Activated T-cell treated with anti-CD3 and anti-CD28 coated beads, Interleukin-2, amount 50 U/mL, for 24 hours (primary cell): ENCODE measurements around the gene CDH18.

Experiments
- DNase-seq: peaks from one replicate; pipeline ENCODE4 v3.0.0-alpha.2; 2020
- H3K27ac Mint-ChIP-seq: 2 replicates; pipeline ENCODE4 v1.8.0; 2020; ENCODE audit warnings: mild to moderate bottlenecking, mixed read lengths
- H3K27me3 Mint-ChIP-seq: 2 replicates; pipeline ENCODE4 v1.8.0; 2020; ENCODE audit warnings: mixed read lengths
- H3K36me3 Mint-ChIP-seq: 2 replicates; pipeline ENCODE4 v1.8.0; 2020; ENCODE audit warnings: low read depth, mixed read lengths
- H3K4me1 Mint-ChIP-seq: 2 replicates; pipeline ENCODE4 v1.8.0; 2020; ENCODE audit warnings: low read depth, mixed read lengths
- H3K4me3 Mint-ChIP-seq: 2 replicates; pipeline ENCODE4 v1.8.0; 2020; ENCODE audit warnings: mild to moderate bottlenecking, moderate library complexity, mixed read lengths
- H3K9me3 Mint-ChIP-seq: 2 replicates; pipeline ENCODE4 v1.8.0; 2020; ENCODE audit warnings: mixed read lengths

The CDH18 gene

GRCh38 chr5:19977099-19977498, 10.9 kb downstream of the CDH18 start:
- Mint-ChIP-seq H3K36me3 (no peaks in the 10 kb centered on the region), H3K4me3 (no peak overlapping the region), H3K27me3 (no peaks in the 10 kb centered on the region), H3K4me1 (no peaks in the 10 kb centered on the region), H3K27ac (no peak overlapping the region), H3K9me3 (peaks cover 15% of the 10 kb centered on the region)
- DNase-seq = no peak

- Mint-ChIP-seq H3K4me1 (no peaks in the 10 kb centered on the region), H3K36me3 (no peaks in the 10 kb centered on the region), H3K4me3 (no peak overlapping the region), H3K9me3 (peaks cover 15% of the 10 kb centered on the region), H3K27ac (no peak overlapping the region), H3K27me3 (no peaks in the 10 kb centered on the region)
- DNase-seq = no peak
Measured at GRCh38 chr5:19975795-19976194, 12.2 kb downstream of the CDH18 start.

DNA sequence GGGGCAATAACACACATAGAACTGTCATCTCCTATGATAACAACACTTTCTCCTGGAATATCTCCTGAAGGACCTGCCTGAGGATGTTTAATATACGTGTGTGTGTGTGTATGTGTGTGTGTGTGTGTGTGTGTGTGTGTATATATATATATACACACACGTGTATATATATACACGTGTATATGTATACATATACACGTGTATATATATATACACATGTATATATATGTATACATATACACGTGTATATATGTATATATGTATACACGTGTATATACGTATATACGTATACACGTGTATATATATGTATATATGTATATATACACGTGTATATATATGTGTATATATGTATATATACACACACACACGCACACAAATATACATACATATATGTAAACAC, 27.5 kb downstream of the CDH18 start:
- peaks cover 13% of the 10 kb centered on the region for H3K9me3 Mint-ChIP-seq
- no peaks in the 10 kb centered on the region for H3K27me3 Mint-ChIP-seq
- H3K36me3 Mint-ChIP-seq = no peaks in the 10 kb centered on the region
- DNase-seq = no peak
- H3K4me3 Mint-ChIP-seq = no peak overlapping the region
- H3K4me1 Mint-ChIP-seq = no peaks in the 10 kb centered on the region
- H3K27ac Mint-ChIP-seq = no peak overlapping the region

GRCh38 chr5:19959830-19960384, 28.1 kb downstream of the CDH18 start:
- DNase-seq = no peak
- Mint-ChIP-seq H3K9me3 (peaks cover 12% of the 10 kb centered on the region), H3K27ac (no peak overlapping the region), H3K4me3 (no peak overlapping the region), H3K36me3 (no peaks in the 10 kb centered on the region), H3K27me3 (no peaks in the 10 kb centered on the region), H3K4me1 (no peaks in the 10 kb centered on the region)

DNA sequence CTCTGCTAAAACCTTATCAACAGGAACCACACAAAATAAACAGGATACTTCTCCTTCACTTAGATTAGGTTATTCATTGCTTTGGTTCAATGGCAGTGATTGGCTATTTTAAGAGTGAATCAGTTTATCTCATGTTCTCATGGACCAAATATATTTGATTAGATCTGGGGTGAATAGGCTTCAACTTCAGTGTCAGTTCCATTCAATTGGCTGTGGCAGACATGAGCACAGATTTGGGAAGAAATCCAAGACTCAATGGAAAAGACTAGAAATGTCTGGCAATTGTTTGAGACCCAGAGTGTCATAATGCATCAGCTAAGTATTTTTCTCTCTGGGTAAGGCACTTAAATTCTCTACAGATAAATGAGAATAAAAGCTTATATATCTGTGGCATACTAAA, 37.1 kb downstream of the CDH18 start:
- H3K4me3 Mint-ChIP-seq = no peak overlapping the region
- H3K9me3 Mint-ChIP-seq = peaks cover 12% of the 10 kb centered on the region
- no peaks in the 10 kb centered on the region for H3K27me3 Mint-ChIP-seq
- H3K4me1 Mint-ChIP-seq = no peaks in the 10 kb centered on the region
- no peak for DNase-seq
- no peaks in the 10 kb centered on the region for H3K36me3 Mint-ChIP-seq
- H3K27ac Mint-ChIP-seq = no peak overlapping the region

- DNase-seq = no peak
- no peaks in the 10 kb centered on the region for H3K27me3 Mint-ChIP-seq
- no peaks in the 10 kb centered on the region for H3K4me1 Mint-ChIP-seq
- no peak overlapping the region for H3K4me3 Mint-ChIP-seq
- H3K27ac Mint-ChIP-seq = no peak overlapping the region
- peaks cover 14% of the 10 kb centered on the region for H3K9me3 Mint-ChIP-seq
- no peaks in the 10 kb centered on the region for H3K36me3 Mint-ChIP-seq
Measured at GRCh38 chr5:19940192-19940591, 47.8 kb downstream of the CDH18 start.

GRCh38 chr5:19930451-19930850, 57.5 kb downstream of the CDH18 start:
- H3K36me3 Mint-ChIP-seq = no peaks in the 10 kb centered on the region
- H3K27me3 Mint-ChIP-seq = no peaks in the 10 kb centered on the region
- no peaks in the 10 kb centered on the region for H3K4me1 Mint-ChIP-seq
- DNase-seq = no peak
- peaks cover 29% of the 10 kb centered on the region for H3K9me3 Mint-ChIP-seq
- H3K27ac Mint-ChIP-seq = no peak overlapping the region
- no peak overlapping the region for H3K4me3 Mint-ChIP-seq

- no peak overlapping the region for H3K27ac Mint-ChIP-seq
- no peaks in the 10 kb centered on the region for H3K4me1 Mint-ChIP-seq
- H3K4me3 Mint-ChIP-seq = no peak overlapping the region
- H3K36me3 Mint-ChIP-seq = no peaks in the 10 kb centered on the region
- no peak for DNase-seq
- no peaks in the 10 kb centered on the region for H3K27me3 Mint-ChIP-seq
- H3K9me3 Mint-ChIP-seq = peaks cover 20% of the 10 kb centered on the region
Measured at GRCh38 chr5:19928562-19929421, 59.2 kb downstream of the CDH18 start.

DNA sequence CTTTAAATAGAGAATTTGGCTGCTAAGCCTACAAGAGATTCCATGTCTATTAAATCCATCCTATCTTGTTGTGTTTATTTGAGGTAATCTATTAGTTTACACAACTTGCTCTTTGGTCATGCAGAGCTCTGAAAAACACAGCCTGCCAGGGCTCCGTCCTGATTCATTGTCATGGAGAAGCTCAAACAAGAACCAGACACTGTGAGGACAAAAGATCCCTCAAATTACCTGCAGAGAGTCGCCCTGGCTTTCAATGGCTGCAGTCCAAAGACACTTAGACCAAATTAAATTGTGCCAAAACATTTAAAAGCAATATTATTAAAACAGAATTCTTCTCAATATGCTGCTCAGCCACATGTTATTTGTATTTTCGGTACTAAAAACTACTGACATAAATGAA, 60.1 kb downstream of the CDH18 start:
- H3K36me3 Mint-ChIP-seq = no peaks in the 10 kb centered on the region

GRCh38 chr5:19927170-19927569, 60.8 kb downstream of the CDH18 start:
- Mint-ChIP-seq H3K9me3 (peaks cover 13% of the 10 kb centered on the region), H3K4me3 (no peak overlapping the region), H3K27me3 (no peaks in the 10 kb centered on the region), H3K27ac (no peak overlapping the region), H3K4me1 (no peaks in the 10 kb centered on the region), H3K36me3 (no peaks in the 10 kb centered on the region)
- DNase-seq = no peak

More for the DNA sequence above, 60.1 kb downstream of the CDH18 start:
- H3K9me3 Mint-ChIP-seq = peaks cover 15% of the 10 kb centered on the region
- no peak for DNase-seq
- H3K27ac Mint-ChIP-seq = no peak overlapping the region
- H3K4me3 Mint-ChIP-seq = no peak overlapping the region
- H3K27me3 Mint-ChIP-seq = no peaks in the 10 kb centered on the region
- H3K4me1 Mint-ChIP-seq = no peaks in the 10 kb centered on the region

- H3K27me3 Mint-ChIP-seq = no peaks in the 10 kb centered on the region
- DNase-seq = no peak
- no peak overlapping the region for H3K27ac Mint-ChIP-seq
- no peaks in the 10 kb centered on the region for H3K4me1 Mint-ChIP-seq
- H3K4me3 Mint-ChIP-seq = no peak overlapping the region
- no peaks in the 10 kb centered on the region for H3K36me3 Mint-ChIP-seq
- peaks cover 5% of the 10 kb centered on the region for H3K9me3 Mint-ChIP-seq
Measured at GRCh38 chr5:19923742-19924141, 64.3 kb downstream of the CDH18 start.

- Mint-ChIP-seq H3K9me3 (peaks cover 7% of the 10 kb centered on the region), H3K27ac (no peak overlapping the region), H3K27me3 (no peaks in the 10 kb centered on the region), H3K4me1 (no peaks in the 10 kb centered on the region), H3K4me3 (no peak overlapping the region), H3K36me3 (no peaks in the 10 kb centered on the region)
- no peak for DNase-seq
Measured at GRCh38 chr5:19920761-19921160, 67.2 kb downstream of the CDH18 start.

DNA sequence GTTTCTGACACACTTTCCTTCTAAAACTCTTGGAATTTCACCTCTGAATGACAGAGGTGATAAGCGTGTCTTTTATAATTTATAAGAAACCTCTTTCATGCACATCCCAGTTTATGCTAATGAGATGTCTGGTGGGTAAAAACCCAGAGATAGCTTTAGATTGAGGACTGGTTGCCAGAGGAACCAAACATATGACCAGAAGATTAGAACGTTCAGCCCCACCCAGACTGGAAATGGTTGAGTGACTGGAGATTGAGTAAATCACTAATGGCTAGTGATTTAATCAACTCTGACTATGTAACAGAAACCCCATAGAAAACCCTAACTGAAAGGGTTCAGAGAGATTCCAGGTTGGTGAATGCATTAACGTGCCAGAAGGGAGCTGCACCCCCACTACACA, 69.2 kb downstream of the CDH18 start:
- H3K9me3 Mint-ChIP-seq = peaks cover 7% of the 10 kb centered on the region
- H3K27ac Mint-ChIP-seq = no peak overlapping the region
- H3K4me3 Mint-ChIP-seq = no peak overlapping the region
- H3K27me3 Mint-ChIP-seq = no peaks in the 10 kb centered on the region
- no peak for DNase-seq
- no peaks in the 10 kb centered on the region for H3K4me1 Mint-ChIP-seq
- no peaks in the 10 kb centered on the region for H3K36me3 Mint-ChIP-seq

DNA sequence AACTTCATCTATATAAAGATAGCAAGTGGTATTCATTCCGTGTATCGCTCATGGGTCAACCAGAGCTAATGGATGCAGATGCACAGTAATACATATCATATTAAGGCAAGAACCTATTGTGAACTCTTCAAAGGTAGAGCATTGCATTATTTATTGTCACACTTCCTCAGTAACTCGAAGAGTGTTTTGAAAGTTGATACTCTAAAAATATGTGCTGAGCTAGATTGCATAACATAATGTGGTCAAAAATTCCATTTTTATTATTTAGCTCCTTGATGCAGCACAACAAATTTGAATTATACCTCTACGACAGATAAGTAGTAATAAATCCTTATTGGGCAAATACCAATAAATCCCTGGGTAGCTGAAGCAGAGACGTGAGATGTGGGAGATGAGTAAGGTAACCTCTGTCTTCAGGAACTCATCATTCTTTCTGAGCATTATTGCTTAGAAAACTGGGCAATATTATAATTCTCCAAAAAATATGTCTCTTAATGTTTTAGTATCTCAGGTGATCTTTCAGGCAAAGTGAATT, 70.3 kb downstream of the CDH18 start:
- H3K9me3 Mint-ChIP-seq = peaks cover 9% of the 10 kb centered on the region
- H3K36me3 Mint-ChIP-seq = no peaks in the 10 kb centered on the region
- no peak overlapping the region for H3K27ac Mint-ChIP-seq
- no peaks in the 10 kb centered on the region for H3K4me1 Mint-ChIP-seq
- no peak overlapping the region for H3K4me3 Mint-ChIP-seq
- H3K27me3 Mint-ChIP-seq = no peaks in the 10 kb centered on the region
- DNase-seq = no peak

DNA sequence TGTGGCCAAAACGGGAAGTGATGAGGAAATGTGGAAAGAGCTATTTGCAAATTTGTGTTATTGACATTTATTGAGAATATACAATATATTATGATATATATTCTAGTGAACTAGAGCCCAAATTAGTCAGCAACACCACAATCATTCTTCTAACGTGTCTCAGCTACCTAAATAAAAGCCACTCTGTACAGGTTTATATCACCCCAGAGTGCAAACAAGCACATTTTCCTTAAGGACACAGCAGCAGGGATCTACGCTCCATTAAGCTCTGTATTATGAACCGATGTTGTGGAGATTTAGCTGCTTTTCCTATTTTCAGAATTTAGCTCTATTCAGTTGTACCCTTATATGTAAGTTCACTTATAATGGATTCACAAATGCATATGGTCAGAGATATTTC, 77.9 kb downstream of the CDH18 start:
- peaks cover 18% of the 10 kb centered on the region for H3K9me3 Mint-ChIP-seq
- no peaks in the 10 kb centered on the region for H3K36me3 Mint-ChIP-seq
- no peaks in the 10 kb centered on the region for H3K4me1 Mint-ChIP-seq
- DNase-seq = no peak
- no peak overlapping the region for H3K27ac Mint-ChIP-seq
- no peaks in the 10 kb centered on the region for H3K27me3 Mint-ChIP-seq
- H3K4me3 Mint-ChIP-seq = no peak overlapping the region
